GM21515 (cell line): ENCODE measurements around the gene ZNF701.
"Not testable (repeated sequence)": the region's sequence is repeated elsewhere in the genome, so short reads cannot be mapped to it uniquely, and the experiment has no call there.

Experiments
- ATAC-seq: cut with Tn5 transposase; IDR thresholded peaks from one replicate; pipeline ENCODE4 v1.9.1; 2021; ENCODE audit not compliant: unreplicated experiment

Gene ZNF701

GRCh38 chr19:52570000-52570861, at the start of gene ZNF701:
TSS of gene ZNF701 (plus strand) at chr19:52570287. CDS start at chr19:52574148, 3,861 bp downstream.
- peak; percentile 87 for ATAC-seq

DNA sequence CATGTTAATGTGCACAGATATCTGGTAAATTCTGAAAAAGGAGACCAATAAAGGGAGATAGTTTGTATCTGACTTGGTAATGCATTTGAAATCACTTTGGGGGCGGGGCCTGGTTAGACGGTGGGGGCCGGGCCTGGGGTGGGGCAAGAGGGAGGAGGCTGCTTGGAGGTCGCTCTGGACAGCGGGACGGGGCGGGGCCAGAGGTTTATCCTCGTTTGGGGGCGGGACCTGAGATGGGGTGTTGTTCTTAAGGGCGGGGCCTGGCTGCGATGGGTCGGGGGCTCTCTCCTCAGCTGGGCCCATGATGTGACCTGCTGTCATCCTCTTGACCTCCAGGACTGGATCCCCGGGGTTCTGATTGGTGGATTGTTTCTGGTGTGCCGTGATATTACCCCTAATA, 47.5 kb upstream of the ZNF701 start:
- no peak for ATAC-seq

DNA sequence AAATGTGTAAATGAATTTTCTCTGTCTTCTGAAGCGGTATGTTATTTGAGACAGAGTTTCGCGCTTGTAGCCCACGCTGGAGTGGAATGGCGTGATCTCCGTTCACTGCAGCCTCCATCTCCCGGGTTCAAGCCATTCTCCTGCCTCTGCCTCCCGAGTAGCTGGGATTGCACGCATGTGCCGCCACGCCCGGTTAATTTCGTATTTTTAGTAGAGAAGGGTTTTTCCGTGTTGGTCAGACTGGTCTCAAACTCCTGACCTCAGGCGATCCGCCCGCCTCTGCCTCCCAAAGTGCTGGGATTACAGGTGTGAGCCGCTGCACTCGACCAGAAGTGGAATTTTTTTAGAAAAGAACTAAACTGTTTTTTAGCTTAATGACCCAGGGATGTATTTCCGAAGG, 46.0 kb upstream of the ZNF701 start:
- no peak for ATAC-seq

- ATAC-seq: peak; percentile 84
These were observed 42.7 kb upstream of the ZNF701 start, which contains the start of gene ZNF808 for GRCh38 chr19:52527134-52527955. TSS of gene ZNF808 (plus strand) at chr19:52527668. CDS start at chr19:52543285, 15,617 bp downstream.

GRCh38 chr19:52527956-52528351, 42.1 kb upstream of the ZNF701 start:
- peak; percentile 28 for ATAC-seq

GRCh38 chr19:52532480-52532879, 37.6 kb upstream of the ZNF701 start:
- no peak for ATAC-seq

- ATAC-seq: no peak
These were observed 36.2 kb upstream of the ZNF701 start for GRCh38 chr19:52533901-52534300.

- ATAC-seq: not testable (repeated sequence)
These were observed 34.7 kb upstream of the ZNF701 start for GRCh38 chr19:52535385-52535770.

- ATAC-seq: peak; percentile 86
These were observed 34.2 kb upstream of the ZNF701 start for GRCh38 chr19:52535771-52536447.

DNA sequence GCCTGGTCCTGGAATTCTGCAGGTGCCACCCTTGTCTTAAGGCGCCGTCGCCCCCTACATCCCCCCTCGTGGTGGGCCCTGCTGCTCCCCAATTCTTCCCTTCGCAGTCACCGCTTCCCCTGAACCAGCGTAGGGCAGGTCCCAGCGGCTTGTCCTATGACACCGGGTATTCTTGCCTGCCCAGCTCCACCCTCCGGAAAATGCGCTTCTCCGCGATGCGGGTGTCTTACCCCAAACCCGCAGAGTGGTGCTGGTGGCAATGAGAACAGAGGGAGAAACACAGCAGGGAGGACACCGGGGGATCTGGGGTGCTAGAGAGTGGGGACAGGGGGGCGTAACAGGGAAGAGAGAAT, 33.7 kb upstream of the ZNF701 start:
- ATAC-seq: peak; percentile 9

- ATAC-seq: not testable (repeated sequence)
These were observed 31.3 kb upstream of the ZNF701 start for GRCh38 chr19:52538815-52539214.

- not testable (repeated sequence) for ATAC-seq
These were observed 28.9 kb upstream of the ZNF701 start for GRCh38 chr19:52541176-52541575.

- no peak for ATAC-seq
These were observed 28.5 kb upstream of the ZNF701 start for GRCh38 chr19:52541608-52542007.

DNA sequence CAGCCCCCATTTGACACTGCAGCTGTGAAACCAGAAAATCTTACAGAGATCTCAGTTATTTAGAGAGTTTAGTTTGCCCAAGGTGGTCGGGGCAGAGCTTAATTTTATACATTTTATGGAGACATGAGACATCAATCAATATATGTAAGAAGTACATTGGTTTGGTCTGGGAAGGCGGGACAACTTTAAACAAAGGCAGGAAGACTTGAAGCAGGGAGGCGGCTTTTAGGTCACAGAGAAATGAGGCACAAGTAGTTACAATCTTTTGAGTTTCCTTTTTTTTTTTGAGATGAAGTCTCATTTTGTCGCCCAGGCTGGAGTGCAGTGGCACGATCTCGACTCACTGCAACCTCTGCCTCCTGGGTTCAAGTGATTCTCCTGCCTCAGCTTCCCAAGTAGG, 27.5 kb upstream of the ZNF701 start:
- not testable (repeated sequence) for ATAC-seq

GRCh38 chr19:52542984-52543664, 27.0 kb upstream of the ZNF701 start:
- no peak for ATAC-seq

- ATAC-seq: no peak
These were observed 15.7 kb upstream of the ZNF701 start for GRCh38 chr19:52554216-52554971.

- ATAC-seq: no peak
These were observed 12.7 kb upstream of the ZNF701 start for GRCh38 chr19:52557231-52557995.

GRCh38 chr19:52558732-52559445, 11.2 kb upstream of the ZNF701 start:
- ATAC-seq: not testable (repeated sequence)

DNA sequence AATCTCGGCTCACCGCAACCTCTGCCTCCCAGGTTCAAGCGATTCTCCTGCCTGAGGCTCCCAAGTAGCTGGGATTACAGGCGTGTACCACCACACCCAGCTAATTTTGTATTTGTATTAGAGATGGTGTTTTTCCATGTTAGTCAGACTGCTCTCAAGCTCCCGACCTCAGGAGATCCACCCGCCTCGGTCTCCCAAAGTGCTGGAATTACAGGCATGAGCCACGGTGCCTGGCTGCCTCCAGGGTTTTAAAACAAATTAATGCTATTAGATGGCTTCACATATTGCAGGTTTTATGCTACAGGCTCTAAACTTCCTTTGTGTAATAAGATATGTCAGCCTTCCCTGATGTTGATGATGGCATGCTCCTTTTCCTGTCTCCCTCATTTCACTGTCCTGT, 8.5 kb upstream of the ZNF701 start:
- ATAC-seq: not testable (repeated sequence)
